Activated T-cell treated with anti-CD3 and anti-CD28 coated beads, Interleukin-2, amount 50 U/mL, for 1 hour (primary cell): ENCODE data around the gene ITGB1BP2.
A peak's percentile ranks its signal among the peaks of the same experiment; 100 is the strongest.
"Not testable (repeated sequence)": the region's sequence is repeated elsewhere in the genome, so short reads cannot be mapped to it uniquely, and the experiment has no call there.

Experiments used
- DNase-seq: peaks from one replicate; pipeline ENCODE4 v3.0.0-alpha.2; 2020

ITGB1BP2 gene

GRCh38 chrX:71301195-71301924 lies at the start of gene ITGB1BP2:
TSS of gene ITGB1BP2 (plus strand) at chrX:71301750. CDS start at chrX:71301807, 57 bp downstream.
- no peak for DNase-seq

GRCh38 chrX:71252221-71252620 lies 49.3 kb upstream of the ITGB1BP2 start:
- no peak for DNase-seq

GRCh38 chrX:71253253-71254091 lies 48.1 kb upstream of the ITGB1BP2 start:
- DNase-seq = peak; percentile 45

- peak; percentile 78 for DNase-seq
Measured at GRCh38 chrX:71254092-71254963, 47.2 kb upstream of the ITGB1BP2 start, which contains the start of gene ZMYM3. TSS of gene ZMYM3 (minus strand) at chrX:71254140. CDS start at chrX:71253255, 885 bp downstream.

GRCh38 chrX:71256051-71256450 lies 45.5 kb upstream of the ITGB1BP2 start:
- DNase-seq = no peak

- no peak for DNase-seq
Measured at GRCh38 chrX:71256856-71257255, 44.7 kb upstream of the ITGB1BP2 start.

- DNase-seq = not testable (repeated sequence)
Measured at GRCh38 chrX:71268624-71269023, 32.9 kb upstream of the ITGB1BP2 start.

GRCh38 chrX:71269801-71270395 lies 31.7 kb upstream of the ITGB1BP2 start:
- DNase-seq = no peak

GRCh38 chrX:71272313-71272712 lies 29.2 kb upstream of the ITGB1BP2 start:
- not testable (repeated sequence) for DNase-seq

- not testable (repeated sequence) for DNase-seq
Measured at GRCh38 chrX:71281300-71281699, 20.2 kb upstream of the ITGB1BP2 start.

GRCh38 chrX:71282514-71283402 lies 18.8 kb upstream of the ITGB1BP2 start:
- peak; percentile 65 for DNase-seq

GRCh38 chrX:71283403-71284143 lies 18.0 kb upstream of the ITGB1BP2 start, which contains the start of gene NONO:
TSS of gene NONO (plus strand) at chrX:71283635. CDS start at chrX:71290638, 7,003 bp downstream.
- peak; percentile 70 for DNase-seq

GRCh38 chrX:71285929-71286328 lies 15.6 kb upstream of the ITGB1BP2 start:
- no peak for DNase-seq

- no peak for DNase-seq
Measured at GRCh38 chrX:71291381-71291780, 10.2 kb upstream of the ITGB1BP2 start.

GRCh38 chrX:71292669-71293365 lies 8.7 kb upstream of the ITGB1BP2 start:
- DNase-seq = no peak

- no peak for DNase-seq
Measured at GRCh38 chrX:71296806-71297205, 4.7 kb upstream of the ITGB1BP2 start.

GRCh38 chrX:71298119-71298518 lies 3.4 kb upstream of the ITGB1BP2 start:
- no peak for DNase-seq

GRCh38 chrX:71300064-71300463 lies 1.5 kb upstream of the ITGB1BP2 start:
- not testable (repeated sequence) for DNase-seq

GRCh38 chrX:71300495-71300894 lies 1.1 kb upstream of the ITGB1BP2 start:
- DNase-seq = not testable (repeated sequence)
